Activated T-cell treated with anti-CD3 and anti-CD28 coated beads for 24 hours (primary cell): ENCODE data around the gene TCF25.

Experiments used
- DNase-seq: peaks from one replicate; pipeline ENCODE4 v3.0.0-alpha.2; 2020; ENCODE audit warnings: low read depth

Gene TCF25

GRCh38 chr16:89949121-89949742 lies 75.8 kb downstream of the TCF25 start:
- no peak for DNase-seq

GRCh38 chr16:89949756-89950155 lies 76.4 kb downstream of the TCF25 start:
- no peak for DNase-seq

- no peak for DNase-seq
Measured at GRCh38 chr16:89951509-89951908, 78.1 kb downstream of the TCF25 start.

GRCh38 chr16:89952049-89952448 lies 78.7 kb downstream of the TCF25 start:
- no peak for DNase-seq

GRCh38 chr16:89952551-89952950 lies 79.2 kb downstream of the TCF25 start:
- no peak for DNase-seq

GRCh38 chr16:89953671-89954406 lies 80.4 kb downstream of the TCF25 start:
- no peak for DNase-seq

GRCh38 chr16:89954462-89954861 lies 81.1 kb downstream of the TCF25 start:
- no peak for DNase-seq

GRCh38 chr16:89955001-89955685 lies 81.8 kb downstream of the TCF25 start:
- DNase-seq: no peak

- no peak for DNase-seq
Measured at GRCh38 chr16:89956505-89957215, 83.3 kb downstream of the TCF25 start.

- no peak for DNase-seq
Measured at GRCh38 chr16:89957216-89957785, 83.9 kb downstream of the TCF25 start.

GRCh38 chr16:89958068-89958467 lies 84.7 kb downstream of the TCF25 start:
- no peak for DNase-seq

GRCh38 chr16:89958596-89958995 lies 85.2 kb downstream of the TCF25 start:
- no peak for DNase-seq

- no peak for DNase-seq
Measured at GRCh38 chr16:89960966-89961365, 87.6 kb downstream of the TCF25 start.
